Ovary (tissue), 9 donors: ENCODE results near the gene KRTAP4-12. TPM values are rescaled to one million over a fixed set of nuclear protein-coding genes. Genes with fewer than 3 reads are reported as not detected.
"Not testable (repeated sequence)": the region's sequence is repeated elsewhere in the genome, so short reads cannot be mapped to it uniquely, and the experiment has no call there.

Experiments used
- DNase-seq, 5 donors: peaks; one replicate each; pipeline ENCODE4 v3.0.0-alpha.2; 2019 to 2020
- H3K27ac ChIP-seq, 2 donors: fragments of 200-600 bp; one replicate each; pipeline versions ENCODE4 v1.5.1 to v1.8.0; 2019 to 2022
- H3K27me3 ChIP-seq: fragments of 200-600 bp; one replicate; pipeline ENCODE4 v1.8.0; 2022
- H3K36me3 ChIP-seq: fragments of 200-600 bp; sonication (generic); one replicate; pipeline ENCODE4 v1.5.1; 2019
- H3K4me1 ChIP-seq: one replicate; pipeline ENCODE4 v1.8.1; 2013; ENCODE audit warnings: mild to moderate bottlenecking, moderate library complexity; ENCODE audit not compliant: insufficient read depth
- H3K4me3 ChIP-seq: fragments of 200-600 bp; sonication (generic); one replicate; pipeline ENCODE4 v1.5.1; 2017
- H3K9me3 ChIP-seq, 2 donors: fragments of 200-600 bp in 1 of 2; sonication (generic) in 1 of 2; one replicate each; pipeline versions ENCODE4 v1.5.1 to v1.8.1; 2013 to 2019; ENCODE audit warnings: mild to moderate bottlenecking in 1 of 2, moderate library complexity in 1 of 2
- EP300 ChIP-seq: sonication (generic); formaldehyde crosslinking; IDR thresholded peaks from one replicate; pipeline ENCODE4 v1.6.1; 2017; ENCODE audit warnings: antibody characterized with exemption
- POLR2A ChIP-seq: fragments of 450-650 bp; IDR thresholded peaks from one replicate; pipeline ENCODE4 v1.6.1; 2017; ENCODE audit warnings: antibody characterized with exemption, mild to moderate bottlenecking, moderate library complexity
- WGBS, 3 donors: extraction: QIAGEN DNeasy Blood & Tissue Kit in 1 of 3; methylation state at CpG; one replicate each; pipeline versions ENCODE4 v1.1.5 to v1.1.7; 2013 to 2017; 5-methylcytosine and 5-hydroxymethylcytosine counted together
- intact Hi-C, 4 donors: fragments of 100-400 bp; cut with DNase I; formaldehyde crosslinking; loops; one replicate each; pipeline versions ENCODE4 v1.11.0 to v1.15.1; 2022 to 2023
- polyA plus RNA-seq, 2 donors: library from polyadenylated mRNA; stranded (reverse); fragments of 200-250 nt in 1 of 2; fragments of 350-450 nt in 1 of 2; fragmentation: Illumina TruSeq in 1 of 2; extraction: RNeasy Lipid Tissue Mini Kit (QIAGEN cat#74804) in 1 of 2; gene quantifications; one replicate each; pipeline ENCODE4 v1.2.3, GENCODE V29; 2013 to 2014
- total RNA-seq, 7 donors: library from RNA; depleted of rRNA in 2 of 7; stranded (reverse); fragments of >200 nt in 2 of 7; fragmentation: NEBNext Ultra II Directional in 3 of 7; extraction: Animal tissue kit (Norgen Biotek cat#: 25700) in 3 of 7; gene quantifications; one replicate each; pipeline versions ENCODE4 v1.1.0 to v1.2.4, GENCODE V29; 2016 to 2023
- TF ChIP-seq, protein P1 (sequence below), 3 donors: fragments of 450-650 bp in 2 of 3; fragments of 200-600 bp in 1 of 3; IDR thresholded peaks; one replicate each; pipeline versions ENCODE4 v1.5.1 to v1.8.0; 2016 to 2022; ENCODE audit warnings: antibody characterized with exemption in 3 of 3, mild to moderate bottlenecking in 1 of 3
- donor health status: DM: no; HTN: no; CAD: no; lungs with moderate emphysema.
- donor health status: DM: no; HTN: no; CAD: no.
- donor health status: Bipolar disorder and iron deficiency.
- donor health status: DM: yes; HTN: yes; CAD: no.
- donor health status: DM: no; HTN: no; CAD: no.
- donor health status: DM: yes; HTN: yes; CAD: no.

The KRTAP4-12 gene
- total and polyA plus RNA-seq, 9 donors = not detected

DNA sequence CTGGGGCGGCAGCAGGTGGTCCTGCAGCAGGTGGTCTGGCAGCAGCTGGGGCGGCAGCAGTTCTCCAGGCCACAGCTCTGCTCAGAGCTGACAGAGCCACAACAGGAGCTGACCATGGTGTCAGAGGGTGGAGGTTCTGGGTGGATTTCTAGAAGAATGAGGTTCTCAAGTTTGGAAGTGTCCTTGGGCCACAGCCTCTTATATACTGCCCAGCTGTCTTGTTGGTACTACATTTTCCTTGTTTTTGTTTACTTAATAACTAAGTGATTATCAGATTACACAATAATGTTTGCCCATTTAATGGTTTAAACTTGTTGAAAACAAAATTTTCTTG lies 25.6 kb upstream of the KRTAP4-12 start, which contains the start of gene KRTAP4-5:
Gene KRTAP4-5 (minus strand): TSS at position 174 of the 334 bp plus-strand sequence. CDS start 58 bp downstream, at position 116.
- TF ChIP-seq EP300 (no peak), POLR2A (no peak)
- TF ChIP-seq, protein P1, sequence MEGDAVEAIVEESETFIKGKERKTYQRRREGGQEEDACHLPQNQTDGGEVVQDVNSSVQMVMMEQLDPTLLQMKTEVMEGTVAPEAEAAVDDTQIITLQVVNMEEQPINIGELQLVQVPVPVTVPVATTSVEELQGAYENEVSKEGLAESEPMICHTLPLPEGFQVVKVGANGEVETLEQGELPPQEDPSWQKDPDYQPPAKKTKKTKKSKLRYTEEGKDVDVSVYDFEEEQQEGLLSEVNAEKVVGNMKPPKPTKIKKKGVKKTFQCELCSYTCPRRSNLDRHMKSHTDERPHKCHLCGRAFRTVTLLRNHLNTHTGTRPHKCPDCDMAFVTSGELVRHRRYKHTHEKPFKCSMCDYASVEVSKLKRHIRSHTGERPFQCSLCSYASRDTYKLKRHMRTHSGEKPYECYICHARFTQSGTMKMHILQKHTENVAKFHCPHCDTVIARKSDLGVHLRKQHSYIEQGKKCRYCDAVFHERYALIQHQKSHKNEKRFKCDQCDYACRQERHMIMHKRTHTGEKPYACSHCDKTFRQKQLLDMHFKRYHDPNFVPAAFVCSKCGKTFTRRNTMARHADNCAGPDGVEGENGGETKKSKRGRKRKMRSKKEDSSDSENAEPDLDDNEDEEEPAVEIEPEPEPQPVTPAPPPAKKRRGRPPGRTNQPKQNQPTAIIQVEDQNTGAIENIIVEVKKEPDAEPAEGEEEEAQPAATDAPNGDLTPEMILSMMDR (IDR thresholded peaks at IDR 0.05) = no peak
- no peak for DNase-seq
- Histone ChIP-seq H3K4me1 (no peaks in the 10 kb centered on the region), H3K4me3 (no peak within 1 kb of the TSS), H3K27ac (no peak within 1 kb of the TSS), H3K9me3 (no peaks in the 10 kb centered on the region), H3K36me3 (no peaks in the 10 kb centered on the region), H3K27me3 (no peaks in the 10 kb centered on the region)
- WGBS, 3 donors = 48 to 56% (median 50%) methylated on average over 2 of the region's 2 CpGs
- intact Hi-C loops = no loop called here

DNA sequence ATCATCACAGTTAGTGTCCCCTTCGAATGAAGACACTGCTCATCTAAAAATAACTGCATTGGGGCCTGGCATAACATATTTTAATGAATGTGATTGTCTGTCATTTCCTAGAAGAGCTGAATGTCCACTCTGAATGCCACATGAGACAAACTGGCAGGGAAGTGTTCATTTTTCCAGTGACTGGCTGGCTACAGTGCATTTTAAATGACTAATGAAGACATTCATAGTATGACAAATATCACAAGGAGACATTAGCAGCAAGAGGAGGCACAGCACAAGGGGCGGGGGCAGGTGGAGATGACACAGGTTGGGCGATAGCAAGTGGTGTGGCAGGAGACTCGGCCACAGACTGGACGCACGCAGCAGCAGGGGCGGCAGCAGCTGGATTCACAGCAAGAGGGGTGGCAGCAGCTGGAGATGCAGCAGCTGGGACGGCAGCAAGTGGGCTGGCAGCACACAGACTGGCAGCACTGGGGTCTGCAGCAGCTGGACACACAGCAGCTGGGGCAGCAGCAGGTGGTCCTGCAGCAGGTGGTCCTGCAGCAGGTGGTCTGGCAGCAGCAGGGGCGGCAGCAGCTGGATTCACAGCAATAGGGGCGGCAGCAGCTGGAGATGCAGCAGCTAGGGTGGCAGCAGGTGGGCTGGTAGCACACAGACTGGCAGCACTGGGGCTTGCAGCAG lies 25.1 kb upstream of the KRTAP4-12 start:
- DNase-seq, H3K9me3 ChIP-seq, H3K4me3 ChIP-seq, intact Hi-C loops, H3K36me3 ChIP-seq, H3K27me3 ChIP-seq, H3K4me1 ChIP-seq, H3K27ac ChIP-seq: not testable (repeated sequence)
- 69 to 81% (median 70%) methylated on average over 10 of the region's 10 CpGs for whole genome bisulfite sequencing, 3 donors

DNA sequence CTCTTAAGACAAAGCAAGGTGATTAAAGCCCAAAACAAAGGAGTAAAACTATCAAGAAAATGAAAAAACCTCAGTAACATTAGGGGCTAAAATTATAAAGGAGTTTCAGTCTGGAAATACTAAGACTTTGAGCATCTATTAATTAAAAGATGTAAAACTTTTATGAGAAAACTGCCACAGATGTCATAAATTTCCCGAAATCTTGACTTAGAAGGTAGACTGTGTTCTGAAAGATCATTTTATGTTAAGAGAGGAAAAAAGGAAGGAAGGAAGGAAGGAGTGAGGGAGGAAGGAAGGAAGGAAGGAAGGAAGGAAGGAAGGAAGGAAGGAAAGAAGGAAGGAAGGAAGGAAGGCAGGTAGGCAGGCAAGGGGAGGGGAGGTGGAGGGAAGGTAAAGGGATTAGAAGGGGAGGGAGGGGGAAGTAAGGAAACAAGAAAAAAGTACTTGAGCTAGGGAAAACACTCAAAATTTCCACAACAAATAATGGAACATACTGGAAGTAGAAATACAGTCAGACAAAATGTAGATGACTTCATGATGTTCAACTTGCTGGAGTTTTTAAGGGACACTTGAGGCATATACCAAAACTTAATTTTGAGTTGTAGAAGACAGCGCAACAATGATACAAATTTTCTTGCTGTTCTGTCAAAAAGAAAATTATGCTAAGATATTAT lies 23.7 kb upstream of the KRTAP4-12 start:
- no peak for DNase-seq
- no peak overlapping the region for H3K4me3 ChIP-seq
- WGBS, 3 donors = 71 to 95% (median 93%) methylated on average over 2 of the region's 2 CpGs
- no peak overlapping the region for H3K27ac ChIP-seq
- intact Hi-C loops = no loop called here
- no peaks in the 10 kb centered on the region for H3K9me3 ChIP-seq
- TF ChIP-seq POLR2A (no peak), EP300 (no peak)
- TF ChIP-seq, protein P1 (IDR thresholded peaks at IDR 0.05) = no peak
- H3K27me3 ChIP-seq = no peaks in the 10 kb centered on the region
- no peaks in the 10 kb centered on the region for H3K4me1 ChIP-seq
- no peaks in the 10 kb centered on the region for H3K36me3 ChIP-seq

DNA sequence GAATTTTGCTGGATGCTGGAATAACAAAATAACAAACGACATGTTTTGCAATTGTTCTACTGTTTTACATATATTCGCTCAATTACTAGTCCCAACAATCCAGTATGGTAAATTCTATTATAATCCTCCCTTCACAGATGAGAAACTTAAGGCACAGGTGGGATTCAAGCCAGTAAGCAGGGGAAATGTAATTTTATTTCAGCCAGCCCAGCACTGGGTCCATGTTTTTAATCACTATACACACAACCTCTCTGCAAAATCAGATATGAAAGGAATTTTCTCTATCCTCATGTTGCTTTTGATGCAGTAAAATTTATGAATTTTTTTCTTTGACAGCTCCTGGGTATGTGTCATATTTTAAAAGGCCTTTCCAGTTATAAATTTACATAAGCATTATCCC lies 21.3 kb upstream of the KRTAP4-12 start:
- intact Hi-C loops = no loop called here
- TF ChIP-seq, protein P1 (IDR thresholded peaks at IDR 0.05) = no peak
- no peak for TF ChIP-seq EP300
- WGBS, 3 donors = 88 to 89% (median 88%) methylated on average over 2 of the region's 2 CpGs
- H3K27me3 ChIP-seq = no peaks in the 10 kb centered on the region
- no peaks in the 10 kb centered on the region for H3K36me3 ChIP-seq
- H3K9me3 ChIP-seq = no peaks in the 10 kb centered on the region
- H3K27ac ChIP-seq = no peak overlapping the region
- no peak overlapping the region for H3K4me3 ChIP-seq
- no peak for DNase-seq
- no peaks in the 10 kb centered on the region for H3K4me1 ChIP-seq

DNA sequence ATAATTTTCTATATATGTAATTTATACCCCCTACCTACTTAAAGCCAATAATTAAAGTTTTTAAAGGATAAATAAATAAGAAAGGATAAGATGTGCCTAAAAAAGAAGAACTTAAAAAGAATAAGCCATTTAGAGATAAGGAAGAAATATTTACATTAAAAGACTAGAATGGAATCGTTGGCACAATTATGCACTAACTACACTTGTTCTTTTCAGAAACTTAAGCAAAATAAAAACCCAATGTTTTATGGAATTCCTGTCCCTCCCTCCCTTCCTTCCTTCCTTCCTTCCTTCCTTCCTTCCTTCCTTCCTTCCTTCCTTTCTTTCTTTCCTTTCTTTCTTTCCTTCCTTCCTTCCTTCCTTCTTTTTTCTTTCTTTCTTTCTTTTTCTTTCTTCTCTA lies 20.9 kb upstream of the KRTAP4-12 start:
- no peaks in the 10 kb centered on the region for H3K4me1 ChIP-seq
- no peaks in the 10 kb centered on the region for H3K9me3 ChIP-seq
- H3K27ac ChIP-seq = no peak overlapping the region
- no peaks in the 10 kb centered on the region for H3K36me3 ChIP-seq
- TF ChIP-seq, protein P1 (IDR thresholded peaks at IDR 0.05) = no peak
- TF ChIP-seq POLR2A = no peak
- TF ChIP-seq EP300 = no peak
- 32 to 63% (median 42%) methylated on average over 1 of the region's 1 CpG for WGBS, 3 donors
- H3K27me3 ChIP-seq = no peaks in the 10 kb centered on the region
- no peak for DNase-seq
- H3K4me3 ChIP-seq = no peak overlapping the region
- intact Hi-C loops = no loop called here
